ENCODE data around the gene DOCK1.

Gene DOCK1

GRCh38 chr10:127091354-127091753 lies 186.1 kb downstream of the DOCK1 start:
- DNase-seq, result no peak

- no peak for DNase-seq
Observed at GRCh38 chr10:127092916-127093315, 187.7 kb downstream of the DOCK1 start.

GRCh38 chr10:127094984-127095383 lies 189.8 kb downstream of the DOCK1 start:
- no peak for DNase-seq

- no peak for DNase-seq
Observed at GRCh38 chr10:127100983-127101615, 195.9 kb downstream of the DOCK1 start.

- no peak for DNase-seq
Observed at GRCh38 chr10:127102176-127102575, 196.9 kb downstream of the DOCK1 start.

GRCh38 chr10:127115100-127115499 lies 209.9 kb downstream of the DOCK1 start:
- DNase-seq, result no peak

GRCh38 chr10:127117125-127117524 lies 211.9 kb downstream of the DOCK1 start:
- DNase-seq, result no peak

GRCh38 chr10:127118034-127118433 lies 212.8 kb downstream of the DOCK1 start:
- DNase-seq, result no peak

- DNase-seq, result no peak
Observed at GRCh38 chr10:127119936-127120335, 214.7 kb downstream of the DOCK1 start.

GRCh38 chr10:127122831-127123230 lies 217.6 kb downstream of the DOCK1 start:
- DNase-seq, result no peak

GRCh38 chr10:127123626-127124025 lies 218.4 kb downstream of the DOCK1 start:
- DNase-seq, result no peak

- no peak for DNase-seq
Observed at GRCh38 chr10:127125331-127125730, 220.1 kb downstream of the DOCK1 start.

- no peak for DNase-seq
Observed at GRCh38 chr10:127127822-127128221, 222.6 kb downstream of the DOCK1 start.

GRCh38 chr10:127129104-127129503 lies 223.9 kb downstream of the DOCK1 start:
- no peak for DNase-seq

- DNase-seq, result no peak
Observed at GRCh38 chr10:127132451-127132850, 227.2 kb downstream of the DOCK1 start.

GRCh38 chr10:127133225-127133624 lies 228.0 kb downstream of the DOCK1 start:
- no peak for DNase-seq

- no peak for DNase-seq
Observed at GRCh38 chr10:127133672-127134500, 228.7 kb downstream of the DOCK1 start.

- no peak for DNase-seq
Observed at GRCh38 chr10:127135844-127136577, 230.8 kb downstream of the DOCK1 start.

GRCh38 chr10:127137391-127137790 lies 232.2 kb downstream of the DOCK1 start:
- no peak for DNase-seq

- no peak for DNase-seq
Observed at GRCh38 chr10:127142136-127142535, 236.9 kb downstream of the DOCK1 start.

- no peak for DNase-seq
Observed at GRCh38 chr10:127142856-127143255, 237.6 kb downstream of the DOCK1 start.

GRCh38 chr10:127145173-127145572 lies 239.9 kb downstream of the DOCK1 start:
- peak; percentile 21 to 49 for DNase-seq

- no peak for DNase-seq
Observed at GRCh38 chr10:127146661-127147060, 241.4 kb downstream of the DOCK1 start.
